Neural progenitor cell (in vitro differentiated cells): ENCODE measurements around the gene SMCHD1. TPM values are rescaled to one million over a fixed set of nuclear protein-coding genes. Genes with fewer than 3 reads are reported as not detected.
A peak's percentile ranks its signal among the peaks of the same experiment; 100 is the strongest.

ENCODE experiments used
- DNase-seq: peaks from one replicate; pipeline ENCODE4 v3.0.0-alpha.2; 2016; ENCODE audit warnings: low spot score
- H2AFZ ChIP-seq: fragments of 200-600 bp; sonication (generic); replicated peaks from 2 replicates; pipeline ENCODE4 v1.6.1; 2016; ENCODE audit warnings: antibody characterized with exemption
- H3F3A ChIP-seq: fragments of 200-600 bp; sonication (generic); 2 replicates; pipeline ENCODE4 v1.6.1; 2016; ENCODE audit warnings: antibody characterized with exemption, low read depth
- H3K27ac ChIP-seq: fragments of 200-600 bp; sonication (generic); 2 replicates; pipeline ENCODE4 v1.5.1; 2016; ENCODE audit warnings: mild to moderate bottlenecking
- H3K27me3 ChIP-seq: fragments of 200-600 bp; sonication (generic); 2 replicates; pipeline ENCODE4 v1.6.1; 2016; ENCODE audit warnings: mild to moderate bottlenecking, moderate library complexity
- H3K36me3 ChIP-seq: fragments of 200-600 bp; sonication (generic); 2 replicates; pipeline ENCODE4 v1.5.1; 2016
- H3K4me1 ChIP-seq: fragments of 200-600 bp; sonication (generic); 2 replicates; pipeline ENCODE4 v1.6.1; 2016; ENCODE audit warnings: mixed run types
- H3K4me2 ChIP-seq: fragments of 200-600 bp; sonication (generic); 2 replicates; pipeline ENCODE4 v1.6.1; 2016
- H3K4me3 ChIP-seq: fragments of 200-600 bp; sonication (generic); 2 replicates; pipeline ENCODE4 v1.5.1; 2016
- H3K79me2 ChIP-seq: fragments of 200-600 bp; sonication (generic); 2 replicates; pipeline ENCODE4 v1.6.1; 2016; ENCODE audit warnings: low read depth
- H3K9ac ChIP-seq: fragments of 200-600 bp; sonication (generic); 2 replicates; pipeline ENCODE4 v1.6.1; 2016
- H3K9me3 ChIP-seq: fragments of 200-600 bp; sonication (generic); 2 replicates; pipeline ENCODE4 v1.5.1; 2016; ENCODE audit warnings: low read depth
- H4K20me1 ChIP-seq: fragments of 200-600 bp; sonication (generic); 2 replicates; pipeline ENCODE4 v1.6.1; 2016; ENCODE audit warnings: low read depth
- H3K27ac Mint-ChIP-seq: 3 replicates; pipeline ENCODE4 v1.8.0; 2021; ENCODE audit warnings: mixed read lengths
- H3K27me3 Mint-ChIP-seq: 2 replicates; pipeline ENCODE4 v1.8.0; 2022; ENCODE audit warnings: low read depth, mild to moderate bottlenecking, inconsistent platforms, moderate library complexity, mixed read lengths; ENCODE audit not compliant: insufficient read depth
- H3K36me3 Mint-ChIP-seq: 3 replicates; pipeline ENCODE4 v1.8.0; 2021; ENCODE audit warnings: mixed read lengths
- H3K4me1 Mint-ChIP-seq: 3 replicates; pipeline ENCODE4 v1.8.0; 2021; ENCODE audit warnings: mixed read lengths
- H3K4me3 Mint-ChIP-seq: 3 replicates; pipeline ENCODE4 v1.8.0; 2021; ENCODE audit warnings: mild to moderate bottlenecking, moderate library complexity, mixed read lengths
- H3K9me3 Mint-ChIP-seq: 3 replicates; pipeline ENCODE4 v1.8.0; 2020; ENCODE audit warnings: mixed read lengths
- EZH2 ChIP-seq: fragments of 200-600 bp; sonication (generic); IDR thresholded peaks from 2 replicates; pipeline ENCODE4 v1.6.1; 2017; ENCODE audit warnings: antibody characterized with exemption, mild to moderate bottlenecking, moderate library complexity
- EZH2phosphoT487 ChIP-seq: fragments of 200-600 bp; sonication (generic); IDR thresholded peaks from 2 replicates; pipeline ENCODE4 v1.6.1; 2017; ENCODE audit warnings: antibody characterized with exemption
- small RNA-seq: library from RNA; depleted of rRNA; stranded (forward); fragments of <200 nt; gene quantifications from one replicate; pipeline ENCODE3, GENCODE V24; 2015
- total RNA-seq: library from RNA; depleted of rRNA; stranded (reverse); fragments of >200 nt; gene quantifications from 2 replicates; pipeline ENCODE4 v1.2.3, GENCODE V29; 2015; ENCODE audit warnings: low replicate concordance
- TF ChIP-seq, protein P1 (sequence below): fragments of 200-600 bp; sonication (generic); IDR thresholded peaks from 2 replicates; pipeline ENCODE4 v1.5.1; 2017; ENCODE audit warnings: antibody characterized with exemption, mild to moderate bottlenecking

Gene SMCHD1
- total RNA-seq, 1 donor from 2014 or later = 127 TPM

- Mint-ChIP-seq H3K4me3 (no peak overlapping the region), H3K4me1 (peaks cover 17% of the 10 kb centered on the region), H3K9me3 (no peaks in the 10 kb centered on the region), H3K27ac (no peak overlapping the region), H3K27me3 (peaks cover 11% of the 10 kb centered on the region), H3K36me3 (no peaks in the 10 kb centered on the region)
- peak; percentile 31 for DNase-seq
- Histone ChIP-seq H3K4me1 (peaks cover 25% of the 10 kb centered on the region), H3K36me3 (no peaks in the 10 kb centered on the region), H3K9ac (no peak overlapping the region), H3K79me2 (no peaks in the 10 kb centered on the region), H3K4me3 (no peak overlapping the region), H3K9me3 (no peaks in the 10 kb centered on the region), H2AFZ (peak overlapping the region; percentile 8), H3K27ac (no peak overlapping the region), H3K4me2 (peak overlapping the region; percentile 11), H4K20me1 (no peaks in the 10 kb centered on the region), H3F3A (peaks cover 1% of the 10 kb centered on the region), H3K27me3 (peaks cover 13% of the 10 kb centered on the region)
- TF ChIP-seq EZH2 = no peak
- TF ChIP-seq, protein P1, sequence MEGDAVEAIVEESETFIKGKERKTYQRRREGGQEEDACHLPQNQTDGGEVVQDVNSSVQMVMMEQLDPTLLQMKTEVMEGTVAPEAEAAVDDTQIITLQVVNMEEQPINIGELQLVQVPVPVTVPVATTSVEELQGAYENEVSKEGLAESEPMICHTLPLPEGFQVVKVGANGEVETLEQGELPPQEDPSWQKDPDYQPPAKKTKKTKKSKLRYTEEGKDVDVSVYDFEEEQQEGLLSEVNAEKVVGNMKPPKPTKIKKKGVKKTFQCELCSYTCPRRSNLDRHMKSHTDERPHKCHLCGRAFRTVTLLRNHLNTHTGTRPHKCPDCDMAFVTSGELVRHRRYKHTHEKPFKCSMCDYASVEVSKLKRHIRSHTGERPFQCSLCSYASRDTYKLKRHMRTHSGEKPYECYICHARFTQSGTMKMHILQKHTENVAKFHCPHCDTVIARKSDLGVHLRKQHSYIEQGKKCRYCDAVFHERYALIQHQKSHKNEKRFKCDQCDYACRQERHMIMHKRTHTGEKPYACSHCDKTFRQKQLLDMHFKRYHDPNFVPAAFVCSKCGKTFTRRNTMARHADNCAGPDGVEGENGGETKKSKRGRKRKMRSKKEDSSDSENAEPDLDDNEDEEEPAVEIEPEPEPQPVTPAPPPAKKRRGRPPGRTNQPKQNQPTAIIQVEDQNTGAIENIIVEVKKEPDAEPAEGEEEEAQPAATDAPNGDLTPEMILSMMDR = no peak
- no peak for TF ChIP-seq EZH2phosphoT487
These were observed 198.6 kb downstream of the SMCHD1 start for GRCh38 chr18:2853926-2854664.

Small RNAs within 50 kb of the gene (small RNA-seq; reads per million reads assigned to genes)
- gene RF00019 (not detected), gene RNU6-340P (not detected)

Other genes starting within 250 kb of the SMCHD1 start
- 22.3 and 30.8 TPM in 2 replicates for gene METTL4, start 84.2 kb upstream of the SMCHD1 start, total RNA-seq
- gene NDC80, start 84.2 kb upstream of the SMCHD1 start, total RNA-seq = 69.3 and 98.1 TPM in 2 replicates
- 2.2 and 10.7 TPM in 2 replicates for gene EMILIN2, start 191.3 kb downstream of the SMCHD1 start, total RNA-seq